Measurements from ENCODE around the gene MGMT. TPM values are rescaled to one million over a fixed set of nuclear protein-coding genes. Genes with fewer than 3 reads are reported as not detected.

MGMT gene
- polyA plus RNA-seq, 3 donors: 9.5 to 23.5 (median 17.5) TPM

GRCh38 chr10:129500617-129501339, 33.7 kb downstream of the MGMT start:
- Histone ChIP-seq H3K4me1 (ENCODE audit: control insufficient read depth in 1 of 2, insufficient read depth in 2 of 2, low read length in 2 of 2) (no peaks in the 10 kb centered on the region), H3K36me3 (replicated peaks in 1 of 2; ENCODE audit: control insufficient read depth in 1 of 2, insufficient read depth in 2 of 2, low read length in 2 of 2) (peaks cover 0 to 6% of the 10 kb centered on the region in 2 donors), H4K20me1 (ENCODE audit: insufficient read depth, low read length) (no peaks in the 10 kb centered on the region), H3K9me3 (replicated peaks in 1 of 2; ENCODE audit: control insufficient read depth in 1 of 2, insufficient read depth in 1 of 2, low read length in 2 of 2) (peaks cover 5 to 48% of the 10 kb centered on the region in 2 donors), H3K27me3 (ENCODE audit: control insufficient read depth in 2 of 2, insufficient read depth in 2 of 2, low read length in 2 of 2) (no peaks in the 10 kb centered on the region), H3K4me3 (replicated peaks in 1 of 3; ENCODE audit: low read depth in 2 of 3, low read length in 3 of 3) (no peak overlapping the region), H3K79me2 (ENCODE audit: insufficient read depth, low read length) (no peaks in the 10 kb centered on the region), H2AFZ (ENCODE audit: insufficient read depth, low read depth, low read length, poor library complexity, severe bottlenecking) (no peak overlapping the region), H3K27ac (ENCODE audit: low read depth in 1 of 2, low read length in 2 of 2) (no peak overlapping the region), H3K9ac (ENCODE audit: insufficient read depth, low read length, poor library complexity, severe bottlenecking) (no peak overlapping the region), H3K4me2 (replicated peaks; ENCODE audit: extremely low read depth, low read length, poor library complexity, severe bottlenecking) (no peak overlapping the region)
- H3K27me3 Mint-ChIP-seq (ENCODE audit: low read depth in 3 of 3): peaks cover 0 to 3% (median 1%) of the 10 kb centered on the region in 3 donors
- H3K27ac Mint-ChIP-seq: no peak overlapping the region
- WGBS (ENCODE audit: insufficient coverage): 100% methylated on average over 1 of the region's 9 CpGs
- no peaks in the 10 kb centered on the region for H3K4me1 Mint-ChIP-seq
- no peak for DNase-seq
- intact Hi-C loops (cut with micrococcal nuclease): no loop called here
- TF ChIP-seq CTCF (IDR thresholded peaks at IDR 0.05): no peak
- peaks cover 7 to 35% (median 20%) of the 10 kb centered on the region in 7 donors for H3K9me3 Mint-ChIP-seq
- no peak overlapping the region for H3K4me3 Mint-ChIP-seq
- peaks cover 6 to 10% of the 10 kb centered on the region in 2 donors for H3K36me3 Mint-ChIP-seq

GRCh38 chr10:129501652-129502436, 34.8 kb downstream of the MGMT start:
- Histone ChIP-seq H3K4me3 (replicated peaks in 1 of 3; ENCODE audit: low read depth in 2 of 3, low read length in 3 of 3) (no peak overlapping the region), H3K36me3 (replicated peaks in 1 of 2; ENCODE audit: control insufficient read depth in 1 of 2, insufficient read depth in 2 of 2, low read length in 2 of 2) (peaks cover 0 to 6% of the 10 kb centered on the region in 2 donors), H3K4me2 (replicated peaks; ENCODE audit: extremely low read depth, low read length, poor library complexity, severe bottlenecking) (no peak overlapping the region), H3K9ac (ENCODE audit: insufficient read depth, low read length, poor library complexity, severe bottlenecking) (no peak overlapping the region), H4K20me1 (ENCODE audit: insufficient read depth, low read length) (no peaks in the 10 kb centered on the region), H3K27ac (ENCODE audit: low read depth in 1 of 2, low read length in 2 of 2) (no peak overlapping the region), H3K27me3 (ENCODE audit: control insufficient read depth in 2 of 2, insufficient read depth in 2 of 2, low read length in 2 of 2) (no peaks in the 10 kb centered on the region), H3K9me3 (replicated peaks in 1 of 2; ENCODE audit: control insufficient read depth in 1 of 2, insufficient read depth in 1 of 2, low read length in 2 of 2) (peaks cover 15 to 48% of the 10 kb centered on the region in 2 donors), H3K4me1 (ENCODE audit: control insufficient read depth in 1 of 2, insufficient read depth in 2 of 2, low read length in 2 of 2) (no peaks in the 10 kb centered on the region), H3K79me2 (ENCODE audit: insufficient read depth, low read length) (no peaks in the 10 kb centered on the region), H2AFZ (ENCODE audit: insufficient read depth, low read depth, low read length, poor library complexity, severe bottlenecking) (no peak overlapping the region)
- DNase-seq: no peak
- intact Hi-C loops (cut with micrococcal nuclease): no loop called here
- Mint-ChIP-seq H3K4me1 (no peaks in the 10 kb centered on the region), H3K36me3 (peaks cover 6 to 9% of the 10 kb centered on the region in 2 donors), H3K27ac (no peak overlapping the region), H3K27me3 (ENCODE audit: low read depth in 3 of 3) (peaks cover 0 to 3% (median 1%) of the 10 kb centered on the region in 3 donors), H3K4me3 (no peak overlapping the region), H3K9me3 (peaks cover 14 to 42% (median 30%) of the 10 kb centered on the region in 7 donors)
- TF ChIP-seq CTCF (IDR thresholded peaks at IDR 0.05): no peak
- 98% methylated on average over 7 of the region's 18 CpGs for WGBS (ENCODE audit: insufficient coverage)

Data from CD14-positive monocyte (primary cell).